NB4 (cell line): ENCODE data around the gene TNFAIP8L3.

Experiments used
- DNase-seq: peaks from one replicate; pipeline ENCODE4 v3.0.0; 2010; ENCODE audit warnings: low read depth
- H3K4me3 ChIP-seq: one replicate; pipeline ENCODE4 v1.5.1; 2011; ENCODE audit warnings: mild to moderate bottlenecking, low read depth, low read length, moderate library complexity
- MYC ChIP-seq: IDR thresholded peaks from 2 replicates; pipeline ENCODE4 v1.6.1; 2011; ENCODE audit warnings: low read depth, low read length
- POLR2A ChIP-seq: IDR thresholded peaks from 2 replicates; pipeline ENCODE4 v1.6.1; 2011; ENCODE audit warnings: mild to moderate bottlenecking; ENCODE audit not compliant: insufficient read length; ENCODE audit errors: extremely low read depth
- TF ChIP-seq, protein P1 (sequence below): IDR thresholded peaks from 2 replicates; pipeline ENCODE4 v1.6.1; 2011; ENCODE audit warnings: low read depth, low read length
- TF ChIP-seq, protein P2 (sequence below): IDR thresholded peaks from one replicate; pipeline ENCODE4 v1.5.1; 2012; ENCODE audit warnings: low read depth, low read length

TNFAIP8L3 gene

DNA sequence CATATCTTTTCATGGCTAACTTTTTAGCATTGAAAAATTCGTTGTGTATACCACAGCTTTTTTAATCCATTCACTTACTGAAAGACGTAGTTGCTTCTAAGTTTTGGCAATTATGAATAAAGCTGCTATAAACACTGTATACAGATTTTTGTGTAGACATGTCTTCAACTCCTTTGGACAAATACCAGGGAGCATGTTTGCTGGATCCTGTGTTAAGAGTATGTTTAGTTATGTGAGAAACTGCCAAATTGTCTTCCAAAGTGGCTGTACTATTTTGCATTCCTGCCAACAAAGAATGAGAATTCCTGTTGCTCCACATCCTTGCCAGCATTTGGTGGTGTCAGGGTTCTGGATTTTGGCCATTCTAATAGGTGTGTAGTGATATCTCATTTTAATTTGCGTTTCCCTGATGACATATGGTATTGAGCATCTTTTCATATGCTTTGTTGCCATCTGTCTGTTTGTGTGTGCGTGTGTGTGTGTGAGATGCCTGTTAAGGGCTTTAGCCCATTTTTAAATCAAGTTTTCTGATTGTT, 87.5 kb downstream of the TNFAIP8L3 start:
- no peak for DNase-seq
- TF ChIP-seq, protein P1, sequence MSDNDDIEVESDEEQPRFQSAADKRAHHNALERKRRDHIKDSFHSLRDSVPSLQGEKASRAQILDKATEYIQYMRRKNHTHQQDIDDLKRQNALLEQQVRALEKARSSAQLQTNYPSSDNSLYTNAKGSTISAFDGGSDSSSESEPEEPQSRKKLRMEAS = no peak
- TF ChIP-seq MYC (no peak), POLR2A (no peak)
- TF ChIP-seq, protein P2, sequence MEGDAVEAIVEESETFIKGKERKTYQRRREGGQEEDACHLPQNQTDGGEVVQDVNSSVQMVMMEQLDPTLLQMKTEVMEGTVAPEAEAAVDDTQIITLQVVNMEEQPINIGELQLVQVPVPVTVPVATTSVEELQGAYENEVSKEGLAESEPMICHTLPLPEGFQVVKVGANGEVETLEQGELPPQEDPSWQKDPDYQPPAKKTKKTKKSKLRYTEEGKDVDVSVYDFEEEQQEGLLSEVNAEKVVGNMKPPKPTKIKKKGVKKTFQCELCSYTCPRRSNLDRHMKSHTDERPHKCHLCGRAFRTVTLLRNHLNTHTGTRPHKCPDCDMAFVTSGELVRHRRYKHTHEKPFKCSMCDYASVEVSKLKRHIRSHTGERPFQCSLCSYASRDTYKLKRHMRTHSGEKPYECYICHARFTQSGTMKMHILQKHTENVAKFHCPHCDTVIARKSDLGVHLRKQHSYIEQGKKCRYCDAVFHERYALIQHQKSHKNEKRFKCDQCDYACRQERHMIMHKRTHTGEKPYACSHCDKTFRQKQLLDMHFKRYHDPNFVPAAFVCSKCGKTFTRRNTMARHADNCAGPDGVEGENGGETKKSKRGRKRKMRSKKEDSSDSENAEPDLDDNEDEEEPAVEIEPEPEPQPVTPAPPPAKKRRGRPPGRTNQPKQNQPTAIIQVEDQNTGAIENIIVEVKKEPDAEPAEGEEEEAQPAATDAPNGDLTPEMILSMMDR = no peak
- H3K4me3 ChIP-seq = no peak overlapping the region
